ENCODE data around the gene ADCY2. TPM values are rescaled to one million over a fixed set of nuclear protein-coding genes. Genes with fewer than 3 reads are reported as not detected.

The ADCY2 gene
- total RNA-seq (2022) (not detected in 2 replicates), Bru-seq, nascent RNA (percentile 0 among the genes with signal in this experiment), BruChase-seq, experiment 1, labeled RNA remaining after a 6-hour chase (percentile 1 among the genes with signal in this experiment), BruChase-seq, experiment 2, labeled RNA remaining after a 2-hour chase (percentile 0 among the genes with signal in this experiment)
- long read RNA-seq, result 0 reads

DNA sequence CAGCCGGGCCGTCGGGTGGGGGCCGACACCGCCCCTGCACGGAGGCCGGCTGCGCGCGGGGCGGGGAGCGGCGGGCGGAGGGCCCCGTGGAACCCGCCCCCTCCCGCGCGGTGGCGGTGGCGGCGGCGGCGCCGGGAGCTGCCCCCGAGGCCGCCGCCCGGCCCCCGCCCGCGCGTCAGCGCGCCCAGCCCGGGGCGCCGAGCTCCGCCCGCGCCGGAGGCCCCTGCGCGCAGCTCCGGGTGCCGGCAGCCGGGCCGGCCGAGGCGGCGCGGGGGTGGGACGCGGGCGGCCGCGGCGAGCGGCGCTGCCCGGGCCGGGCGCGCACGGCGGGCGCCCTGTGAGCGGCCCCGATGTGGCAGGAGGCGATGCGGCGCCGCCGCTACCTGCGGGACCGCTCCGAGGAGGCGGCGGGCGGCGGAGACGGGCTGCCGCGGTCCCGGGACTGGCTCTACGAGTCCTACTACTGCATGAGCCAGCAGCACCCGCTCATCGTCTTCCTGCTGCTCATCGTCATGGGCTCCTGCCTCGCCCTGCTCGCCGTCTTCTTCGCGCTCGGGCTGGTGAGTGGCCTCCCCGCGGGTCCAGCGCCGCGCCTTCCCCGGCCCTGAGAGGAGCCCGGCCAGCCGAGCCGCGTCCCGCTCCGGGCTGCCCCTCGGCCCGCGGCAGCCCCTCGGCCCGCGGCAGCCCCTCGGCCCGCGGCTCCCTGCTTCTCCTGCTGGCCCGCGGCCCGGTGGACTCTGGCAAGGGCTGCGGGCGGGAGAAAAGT is at the start of gene ADCY2:
Gene ADCY2, plus strand, starts transcription at position 192 of the 766 bp plus-strand sequence. Its CDS starts 159 bp downstream, at position 351.
- H3K27me3 Mint-ChIP-seq (ENCODE audit: insufficient read depth, unreplicated experiment), result peaks cover 22% of the 10 kb centered on the region

DNA sequence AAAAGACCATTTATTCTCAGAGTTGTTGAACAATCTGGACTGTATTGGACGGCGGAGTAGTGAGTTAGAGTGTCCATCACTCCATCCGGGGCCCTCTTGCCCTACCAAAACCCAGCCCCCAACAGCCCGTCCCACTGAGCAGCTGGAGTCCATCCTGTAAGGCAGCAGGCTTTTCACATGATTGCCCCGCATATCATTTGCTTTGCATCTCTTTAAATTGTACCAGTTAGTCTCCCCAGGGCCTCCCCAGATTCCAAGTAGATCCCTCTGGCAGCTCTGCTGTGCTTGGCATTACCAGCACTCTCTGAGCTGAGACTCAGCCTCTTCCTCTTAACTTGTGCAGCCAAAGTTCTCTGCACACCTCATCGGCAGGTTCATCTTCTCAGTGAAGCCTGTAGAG is 48.6 kb upstream of the ADCY2 start:
- intact Hi-C loops (cut with micrococcal nuclease), result no loop called here

More for the DNA sequence above, at the start of gene ADCY2:
- H3K36me3 Mint-ChIP-seq (ENCODE audit: insufficient read depth, unreplicated experiment), result no peaks in the 10 kb centered on the region
- H3K9me3 Mint-ChIP-seq (ENCODE audit: unreplicated experiment), result no peaks in the 10 kb centered on the region
- ChIA-PET CTCF (no interaction called here), POLR2A (no interaction called here)
- H3K27ac Mint-ChIP-seq (ENCODE audit: low read depth, unreplicated experiment), result no peak within 1 kb of the TSS
- no peaks in the 10 kb centered on the region for H3K4me1 Mint-ChIP-seq (ENCODE audit: insufficient read depth, unreplicated experiment)
- TF ChIP-seq, protein P1, sequence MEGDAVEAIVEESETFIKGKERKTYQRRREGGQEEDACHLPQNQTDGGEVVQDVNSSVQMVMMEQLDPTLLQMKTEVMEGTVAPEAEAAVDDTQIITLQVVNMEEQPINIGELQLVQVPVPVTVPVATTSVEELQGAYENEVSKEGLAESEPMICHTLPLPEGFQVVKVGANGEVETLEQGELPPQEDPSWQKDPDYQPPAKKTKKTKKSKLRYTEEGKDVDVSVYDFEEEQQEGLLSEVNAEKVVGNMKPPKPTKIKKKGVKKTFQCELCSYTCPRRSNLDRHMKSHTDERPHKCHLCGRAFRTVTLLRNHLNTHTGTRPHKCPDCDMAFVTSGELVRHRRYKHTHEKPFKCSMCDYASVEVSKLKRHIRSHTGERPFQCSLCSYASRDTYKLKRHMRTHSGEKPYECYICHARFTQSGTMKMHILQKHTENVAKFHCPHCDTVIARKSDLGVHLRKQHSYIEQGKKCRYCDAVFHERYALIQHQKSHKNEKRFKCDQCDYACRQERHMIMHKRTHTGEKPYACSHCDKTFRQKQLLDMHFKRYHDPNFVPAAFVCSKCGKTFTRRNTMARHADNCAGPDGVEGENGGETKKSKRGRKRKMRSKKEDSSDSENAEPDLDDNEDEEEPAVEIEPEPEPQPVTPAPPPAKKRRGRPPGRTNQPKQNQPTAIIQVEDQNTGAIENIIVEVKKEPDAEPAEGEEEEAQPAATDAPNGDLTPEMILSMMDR (IDR thresholded peaks at IDR 0.05; ENCODE audit: unreplicated experiment), result no peak
- no peak for DNase-seq (ENCODE audit: unreplicated experiment)
- intact Hi-C loops (cut with micrococcal nuclease), result no loop called here
- BruUV-seq (replicated peaks), result no TSS peak
- H3K4me3 Mint-ChIP-seq (ENCODE audit: unreplicated experiment), result no peak within 1 kb of the TSS

DNA sequence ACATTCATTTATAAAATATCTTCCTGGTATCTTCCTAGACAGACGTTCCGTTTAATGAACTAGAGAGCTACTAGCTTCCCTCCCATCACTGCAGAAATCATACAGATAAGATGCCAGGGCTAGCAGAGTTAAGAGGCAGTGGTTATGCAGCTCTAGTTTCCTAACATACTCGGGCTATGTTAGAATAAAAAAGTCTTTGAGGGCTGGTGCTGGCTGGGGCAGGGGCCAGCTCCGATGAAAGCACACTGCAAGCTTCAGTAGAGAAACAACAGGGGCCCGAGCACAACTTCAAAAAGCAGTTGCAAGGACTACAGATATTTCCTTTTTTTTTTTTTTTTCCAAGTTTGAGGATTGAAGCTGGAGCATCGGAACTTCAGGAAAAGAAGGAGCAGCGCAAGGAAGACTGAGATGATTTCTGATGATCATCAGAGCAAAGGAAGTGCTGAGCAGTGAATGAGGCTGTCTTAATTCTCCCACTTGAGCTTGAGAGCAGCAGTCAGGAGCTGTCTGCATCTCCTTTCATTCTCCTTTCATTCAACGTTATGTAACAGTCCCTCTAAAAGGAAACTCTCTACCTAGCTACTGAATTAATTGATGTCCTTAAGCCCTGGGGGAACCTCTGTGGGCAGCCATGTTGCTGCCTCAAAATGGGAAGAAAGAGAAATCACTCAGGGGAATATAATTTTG is 47.6 kb upstream of the ADCY2 start:
- CTCF ChIA-PET, result interaction anchor here (0.5 to 0.8 kb wide), 5 partner anchors 15 to 1456 kb away, joined by 3 to 4 read pairs (median 3); no protein-coding TSS in a partner anchor
- Mint-ChIP-seq H3K9me3 (ENCODE audit: unreplicated experiment) (no peaks in the 10 kb centered on the region), H3K27ac (ENCODE audit: low read depth, unreplicated experiment) (no peak overlapping the region), H3K4me1 (ENCODE audit: insufficient read depth, unreplicated experiment) (no peaks in the 10 kb centered on the region), H3K27me3 (ENCODE audit: insufficient read depth, unreplicated experiment) (no peaks in the 10 kb centered on the region), H3K4me3 (ENCODE audit: unreplicated experiment) (no peak overlapping the region), H3K36me3 (ENCODE audit: insufficient read depth, unreplicated experiment) (no peaks in the 10 kb centered on the region)
- intact Hi-C loops (cut with micrococcal nuclease), result no loop called here
- TF ChIP-seq, protein P1 (IDR thresholded peaks at IDR 0.05; ENCODE audit: unreplicated experiment), result no peak
- POLR2A ChIA-PET, result no interaction called here
- BruUV-seq (replicated peaks), result no TSS peak
- no peak for DNase-seq (ENCODE audit: unreplicated experiment)

More for the DNA sequence above, 48.6 kb upstream of the ADCY2 start:
- Mint-ChIP-seq H3K4me3 (ENCODE audit: unreplicated experiment) (no peak overlapping the region), H3K36me3 (ENCODE audit: insufficient read depth, unreplicated experiment) (peaks cover 3% of the 10 kb centered on the region), H3K9me3 (ENCODE audit: unreplicated experiment) (peaks cover 1% of the 10 kb centered on the region), H3K27me3 (ENCODE audit: insufficient read depth, unreplicated experiment) (no peaks in the 10 kb centered on the region), H3K27ac (ENCODE audit: low read depth, unreplicated experiment) (no peak overlapping the region), H3K4me1 (ENCODE audit: insufficient read depth, unreplicated experiment) (no peaks in the 10 kb centered on the region)
- ChIA-PET CTCF (interaction anchor here (0.6 to 0.7 kb wide), 2 partner anchors 14 to 16 kb away, joined by 3 read pairs; no protein-coding TSS in a partner anchor), POLR2A (no interaction called here)
- TF ChIP-seq, protein P1 (IDR thresholded peaks at IDR 0.05; ENCODE audit: unreplicated experiment), result no peak
- no TSS peak for BruUV-seq (replicated peaks)
- DNase-seq (ENCODE audit: unreplicated experiment), result no peak

DNA sequence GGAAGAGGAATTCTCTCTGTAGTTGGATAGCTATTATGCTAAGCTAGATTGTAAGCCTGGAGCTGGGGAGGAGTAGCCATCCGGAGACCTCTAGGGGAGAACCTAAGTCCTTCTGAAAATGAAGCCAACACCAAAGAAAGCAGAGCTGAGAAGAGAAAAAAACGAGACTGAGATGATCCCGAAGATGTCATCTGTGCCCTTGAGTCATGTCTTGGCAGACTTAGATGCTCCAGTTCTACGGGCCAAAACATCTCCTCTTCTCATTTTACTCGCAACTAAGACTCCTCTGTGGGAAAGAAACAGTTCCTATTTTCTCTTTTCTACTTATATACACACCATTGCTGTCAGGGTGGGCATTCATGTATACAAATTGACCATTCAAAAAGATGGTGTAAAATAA is 34.3 kb upstream of the ADCY2 start:
- Mint-ChIP-seq H3K4me3 (ENCODE audit: unreplicated experiment) (no peak overlapping the region), H3K9me3 (ENCODE audit: unreplicated experiment) (peaks cover 16% of the 10 kb centered on the region), H3K36me3 (ENCODE audit: insufficient read depth, unreplicated experiment) (no peaks in the 10 kb centered on the region), H3K27me3 (ENCODE audit: insufficient read depth, unreplicated experiment) (no peaks in the 10 kb centered on the region), H3K27ac (ENCODE audit: low read depth, unreplicated experiment) (no peak overlapping the region), H3K4me1 (ENCODE audit: insufficient read depth, unreplicated experiment) (no peaks in the 10 kb centered on the region)
- ChIA-PET POLR2A (no interaction called here), CTCF (no interaction called here)
- DNase-seq (ENCODE audit: unreplicated experiment), result no peak
- intact Hi-C loops (cut with micrococcal nuclease), result no loop called here
- no TSS peak for BruUV-seq (replicated peaks)
- TF ChIP-seq, protein P1 (IDR thresholded peaks at IDR 0.05; ENCODE audit: unreplicated experiment), result no peak

All from MCF 10A (cell line).